ENCODE results near the gene NUMA1.

The NUMA1 gene

GRCh38 chr11:71976551-71976950 lies 103.8 kb downstream of the NUMA1 start:
- no peak for DNase-seq (ENCODE audit: low read depth)

- no peak for DNase-seq (ENCODE audit: low read depth)
Observed at GRCh38 chr11:71971680-71972079, 108.7 kb downstream of the NUMA1 start.

- no peak for DNase-seq (ENCODE audit: low read depth)
Observed at GRCh38 chr11:71964641-71965040, 115.7 kb downstream of the NUMA1 start.

GRCh38 chr11:71963468-71963867 lies 116.9 kb downstream of the NUMA1 start:
- no peak for DNase-seq (ENCODE audit: low read depth)

GRCh38 chr11:71962428-71963038 lies 117.8 kb downstream of the NUMA1 start:
- DNase-seq (ENCODE audit: low read depth) = no peak

GRCh38 chr11:71955898-71956456 lies 124.4 kb downstream of the NUMA1 start:
- DNase-seq (ENCODE audit: low read depth) = no peak

Data from T-helper 22 cell (primary cell).